Measurements from ENCODE around the gene VEGFD.
A peak's percentile ranks its signal among the peaks of the same experiment; 100 is the strongest.
"Not testable (repeated sequence)": the region's sequence is repeated elsewhere in the genome, so short reads cannot be mapped to it uniquely, and the experiment has no call there.

The VEGFD gene

DNA sequence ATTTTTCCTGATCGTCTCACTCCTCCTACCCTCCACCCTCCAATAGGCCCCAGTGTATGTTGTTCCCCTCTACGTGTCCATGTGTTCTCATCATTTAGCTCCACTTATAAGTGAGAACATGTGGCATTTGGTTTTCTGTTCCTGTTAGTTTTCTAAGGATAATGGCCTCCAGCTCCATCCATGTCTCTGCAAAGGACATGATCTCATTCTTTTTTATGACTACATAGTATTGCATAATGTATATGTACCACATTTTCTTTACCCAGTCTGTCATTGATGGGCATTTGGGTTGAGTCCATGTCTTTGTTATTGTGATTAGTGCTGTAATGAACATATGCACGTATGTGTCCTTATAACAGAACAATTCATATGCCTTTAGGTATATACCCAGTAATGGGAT, 78.3 kb downstream of the VEGFD start:
- H3K9me3 Mint-ChIP-seq; H3K4me3 Mint-ChIP-seq; H3K36me3 Mint-ChIP-seq (ENCODE audit: low read depth); DNase-seq; H3K27ac Mint-ChIP-seq; H3K4me1 Mint-ChIP-seq (ENCODE audit: low read depth): not testable (repeated sequence)
- H3K27me3 Mint-ChIP-seq = peaks cover 52% of the 10 kb centered on the region

DNA sequence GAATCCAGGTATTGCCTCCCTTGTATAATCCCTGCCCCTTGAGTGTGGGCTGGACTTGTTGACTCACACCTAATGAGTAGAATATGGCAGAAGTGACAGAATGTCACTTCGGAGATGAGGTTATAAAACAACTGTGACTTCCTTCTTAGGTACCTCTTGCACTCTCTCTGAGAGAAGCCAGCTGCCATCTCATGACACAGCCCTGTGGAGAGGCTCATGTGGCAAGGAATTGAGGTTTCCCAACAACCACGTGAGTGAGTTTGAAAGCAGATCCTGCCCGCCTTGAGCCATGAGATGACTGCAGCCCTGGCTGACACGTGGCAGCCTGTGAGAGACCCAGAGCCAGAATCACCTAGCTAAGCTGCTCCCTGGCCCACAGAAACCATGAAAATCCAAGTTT, 82.3 kb downstream of the VEGFD start:
- Mint-ChIP-seq H3K27me3 (peaks cover 45% of the 10 kb centered on the region), H3K27ac (peak overlapping the region; percentile 1), H3K9me3 (no peaks in the 10 kb centered on the region), H3K4me3 (no peak overlapping the region), H3K36me3 (ENCODE audit: low read depth) (no peaks in the 10 kb centered on the region), H3K4me1 (ENCODE audit: low read depth) (peaks cover 5% of the 10 kb centered on the region)
- DNase-seq = no peak

DNA sequence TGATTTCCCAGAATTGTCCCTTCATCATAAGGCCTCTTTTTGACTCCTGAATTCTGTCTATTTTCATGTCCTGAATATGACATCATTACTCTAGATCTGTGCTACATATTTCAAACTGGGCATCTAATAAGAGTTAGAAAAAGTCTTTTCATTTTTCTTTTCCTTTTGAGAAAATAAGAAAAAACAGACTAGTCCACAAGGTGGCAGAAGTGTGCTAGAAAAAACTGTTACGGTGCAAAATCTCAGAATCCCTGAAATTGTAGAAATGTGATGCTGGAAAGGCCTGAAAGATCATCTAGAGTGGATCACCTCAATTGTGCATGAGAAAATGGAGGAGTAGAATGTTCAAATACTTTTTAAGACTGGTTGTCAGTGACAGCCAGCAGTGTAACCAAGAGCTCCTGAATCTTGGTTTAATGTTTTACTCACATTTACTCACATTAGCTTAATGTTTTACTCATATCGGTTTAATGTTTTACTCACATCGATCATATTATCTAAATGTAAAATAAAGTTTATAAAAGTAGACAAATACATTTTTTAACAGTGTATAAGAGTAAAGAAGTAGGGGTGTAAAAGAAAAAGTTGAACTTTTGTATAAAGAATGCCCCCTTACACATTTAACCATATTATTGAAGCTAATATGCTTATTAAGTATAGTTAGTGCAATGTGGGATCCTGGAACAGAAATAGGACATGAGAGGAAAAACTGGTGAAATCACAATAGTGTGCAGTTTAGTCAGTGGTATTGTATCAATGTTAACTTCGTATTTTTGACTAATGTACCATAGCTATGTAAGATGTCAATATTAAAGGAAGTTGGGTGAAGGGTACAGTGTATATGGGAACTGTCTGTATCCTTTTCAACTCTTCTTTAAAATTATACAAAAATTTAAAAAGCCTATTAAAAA, 84.0 kb downstream of the VEGFD start:
- Mint-ChIP-seq H3K9me3 (no peaks in the 10 kb centered on the region), H3K4me1 (ENCODE audit: low read depth) (peaks cover 5% of the 10 kb centered on the region), H3K27me3 (peaks cover 32% of the 10 kb centered on the region), H3K4me3 (no peak overlapping the region), H3K27ac (no peak overlapping the region), H3K36me3 (ENCODE audit: low read depth) (no peaks in the 10 kb centered on the region)
- no peak for DNase-seq

DNA sequence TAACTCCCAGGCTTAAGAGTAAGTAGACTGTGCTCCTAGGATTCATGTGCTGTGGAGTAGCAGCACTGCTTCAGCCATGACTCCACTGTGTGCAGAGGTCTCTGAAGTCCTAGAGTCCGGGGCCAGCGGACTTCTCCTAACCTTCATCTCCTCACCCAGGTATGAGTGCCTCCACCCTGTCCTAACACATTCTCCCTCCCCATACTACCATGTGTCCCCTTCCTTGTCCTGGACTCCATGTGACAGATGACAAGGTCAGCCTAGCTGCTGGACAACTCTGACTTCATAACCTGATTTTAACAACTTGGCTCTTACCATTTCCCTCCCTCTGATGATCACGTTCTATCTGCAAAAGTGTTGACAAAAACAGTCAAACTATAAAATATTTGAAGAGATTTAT, 85.4 kb downstream of the VEGFD start:
- no peak for DNase-seq

DNA sequence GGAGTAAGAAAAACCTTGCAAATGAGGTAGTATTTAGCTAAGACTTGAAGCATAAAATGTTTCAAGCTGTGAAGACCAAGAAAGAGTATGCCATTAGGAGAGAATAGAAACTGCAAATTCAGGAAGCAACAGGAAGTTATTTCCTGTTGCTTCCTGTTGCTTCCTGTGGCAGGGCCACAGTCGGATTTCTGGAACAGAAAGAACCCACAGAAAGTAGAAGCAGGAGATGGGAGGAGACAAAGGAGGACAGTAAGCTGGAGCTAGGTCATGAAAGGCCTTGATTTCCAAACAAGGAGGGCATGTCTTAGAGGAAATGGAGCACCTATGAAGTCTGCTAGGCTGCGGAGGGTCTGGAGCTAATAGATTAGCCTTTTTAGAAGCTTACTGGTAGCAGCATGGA, 86.0 kb downstream of the VEGFD start:
- no peaks in the 10 kb centered on the region for H3K9me3 Mint-ChIP-seq
- H3K4me1 Mint-ChIP-seq (ENCODE audit: low read depth) = peaks cover 5% of the 10 kb centered on the region
- no peak overlapping the region for H3K27ac Mint-ChIP-seq
- no peaks in the 10 kb centered on the region for H3K36me3 Mint-ChIP-seq (ENCODE audit: low read depth)
- H3K4me3 Mint-ChIP-seq = no peak overlapping the region
- H3K27me3 Mint-ChIP-seq = peaks cover 32% of the 10 kb centered on the region
- DNase-seq = no peak

More for the DNA sequence above, 85.4 kb downstream of the VEGFD start:
- peaks cover 28% of the 10 kb centered on the region for H3K27me3 Mint-ChIP-seq
- H3K4me1 Mint-ChIP-seq (ENCODE audit: low read depth) = peaks cover 5% of the 10 kb centered on the region
- no peaks in the 10 kb centered on the region for H3K9me3 Mint-ChIP-seq
- no peaks in the 10 kb centered on the region for H3K36me3 Mint-ChIP-seq (ENCODE audit: low read depth)
- H3K4me3 Mint-ChIP-seq = no peak overlapping the region
- H3K27ac Mint-ChIP-seq = no peak overlapping the region

All from activated T-cell treated with anti-CD3 and anti-CD28 coated beads, Interleukin-2, amount 50 U/mL, for 24 hours (primary cell).